Measurements from ENCODE around the gene DENND6B.

The DENND6B gene

DNA sequence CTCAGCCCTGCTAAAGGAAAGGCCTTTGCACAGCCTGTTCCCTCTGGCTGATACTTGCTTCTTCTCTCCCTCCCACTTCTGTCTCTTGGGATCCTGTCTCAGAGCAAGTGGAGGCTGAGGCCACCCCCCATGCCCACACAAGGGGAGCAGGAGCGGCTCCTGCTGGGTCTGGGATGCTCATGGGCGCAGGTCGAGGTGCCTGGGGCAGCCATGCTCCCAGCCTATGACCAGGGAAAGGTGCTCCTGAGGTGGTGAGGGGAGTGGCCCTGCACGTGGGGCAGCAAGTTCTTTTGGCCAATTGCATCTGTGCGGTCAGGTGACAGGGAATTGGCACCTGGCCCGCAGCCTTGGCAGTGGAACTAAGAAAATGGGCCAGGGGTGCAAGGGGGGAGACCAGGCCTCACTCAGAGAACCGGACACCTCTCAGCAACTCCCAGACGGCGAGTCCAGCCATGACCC lies 58.1 kb downstream of the DENND6B start:
- no peak for DNase-seq

DNA sequence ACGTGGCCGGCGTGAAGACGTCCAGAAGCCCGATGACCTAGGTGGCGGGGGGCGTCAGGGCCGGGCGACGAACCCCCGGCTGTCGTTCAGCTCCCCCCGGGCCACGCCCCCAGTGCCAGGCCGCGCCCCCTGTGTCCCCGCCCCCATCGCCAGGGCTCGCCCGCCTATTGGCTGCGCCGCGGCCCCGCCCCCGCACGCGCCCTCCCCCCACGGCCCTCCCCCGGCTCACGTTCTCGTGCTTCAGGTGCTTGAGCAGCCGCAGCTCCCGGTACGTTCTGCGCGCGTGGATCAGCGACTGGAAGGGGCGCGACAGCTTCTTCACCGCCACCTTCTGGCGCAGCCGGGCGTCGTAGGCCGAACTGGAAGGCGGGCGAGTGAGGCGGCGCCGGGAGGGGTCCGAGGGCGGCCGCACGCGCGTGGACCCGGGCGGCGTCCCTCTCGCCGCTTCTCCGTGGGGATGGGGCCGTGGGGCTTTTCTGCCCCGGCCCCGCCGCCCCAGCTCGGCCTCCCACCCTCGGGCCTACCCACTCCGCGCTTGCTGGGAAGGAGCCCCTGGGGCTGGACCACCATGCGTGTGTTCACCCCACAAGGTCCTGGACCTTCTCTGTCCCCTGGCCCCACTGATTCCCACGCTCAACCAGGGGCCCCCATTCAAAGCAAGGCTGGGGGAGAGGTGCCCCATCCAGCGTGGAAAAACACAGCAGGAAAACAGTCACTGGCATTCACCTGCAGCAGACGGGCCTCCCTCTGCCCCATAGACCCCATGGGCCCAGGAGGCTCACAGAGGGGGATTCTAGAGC lies 59.0 kb downstream of the DENND6B start:
- no peak for DNase-seq

DNA sequence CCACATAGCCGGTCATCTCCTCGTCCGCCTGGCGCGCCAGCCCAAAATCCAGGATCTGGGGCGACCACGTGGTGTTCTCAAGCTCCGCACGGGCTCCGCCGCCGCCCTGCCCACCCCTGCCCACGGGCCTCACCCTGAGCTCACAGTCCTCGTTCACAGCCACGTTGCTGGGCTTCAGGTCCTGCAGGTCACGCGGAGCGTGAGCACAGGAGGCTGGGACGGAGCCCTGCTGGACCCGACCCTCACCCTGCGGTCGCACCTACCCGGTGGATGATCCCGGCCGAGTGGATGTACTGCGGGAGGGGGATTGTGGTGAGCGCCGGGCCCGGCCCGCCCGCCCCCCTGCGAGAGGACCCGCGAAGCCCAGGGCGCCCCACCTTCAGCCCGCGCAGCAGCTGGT lies 59.8 kb downstream of the DENND6B start:
- DNase-seq, result no peak

DNA sequence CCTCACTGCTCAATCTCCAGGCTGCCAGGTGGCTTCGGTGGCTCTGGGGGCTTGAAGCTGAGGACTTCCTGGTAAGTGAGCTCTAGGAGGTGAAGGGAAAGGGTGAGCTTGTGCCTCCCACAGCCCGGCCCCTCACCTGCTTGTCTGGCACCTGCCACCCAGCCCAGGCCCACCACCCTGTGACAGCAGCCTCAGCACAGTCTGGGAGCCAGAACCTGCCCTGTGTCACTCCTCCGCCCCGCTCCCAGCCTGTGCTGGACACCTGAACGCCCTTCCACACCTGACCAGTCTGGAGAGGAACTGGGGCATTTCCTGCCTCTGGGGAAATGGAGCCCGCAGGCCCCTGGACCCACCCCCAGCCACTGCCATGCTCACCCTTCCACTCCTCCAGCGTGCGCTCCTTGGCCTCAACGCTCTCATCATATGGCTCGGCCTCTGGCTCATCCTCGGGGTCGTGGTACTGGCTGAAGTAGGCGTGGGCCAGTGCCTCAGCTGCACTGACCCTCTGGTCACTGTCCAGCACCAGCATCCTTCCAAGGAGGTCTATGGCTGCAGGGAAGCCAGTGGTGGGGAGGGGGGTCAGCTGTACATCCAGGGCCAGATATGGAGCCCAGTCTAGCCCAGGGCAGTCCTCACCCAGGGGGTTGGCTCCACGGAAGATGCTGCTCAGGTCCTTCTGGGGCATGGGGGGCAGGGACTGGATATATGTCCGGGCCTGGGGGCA lies 61.7 kb downstream of the DENND6B start:
- no peak for DNase-seq

DNA sequence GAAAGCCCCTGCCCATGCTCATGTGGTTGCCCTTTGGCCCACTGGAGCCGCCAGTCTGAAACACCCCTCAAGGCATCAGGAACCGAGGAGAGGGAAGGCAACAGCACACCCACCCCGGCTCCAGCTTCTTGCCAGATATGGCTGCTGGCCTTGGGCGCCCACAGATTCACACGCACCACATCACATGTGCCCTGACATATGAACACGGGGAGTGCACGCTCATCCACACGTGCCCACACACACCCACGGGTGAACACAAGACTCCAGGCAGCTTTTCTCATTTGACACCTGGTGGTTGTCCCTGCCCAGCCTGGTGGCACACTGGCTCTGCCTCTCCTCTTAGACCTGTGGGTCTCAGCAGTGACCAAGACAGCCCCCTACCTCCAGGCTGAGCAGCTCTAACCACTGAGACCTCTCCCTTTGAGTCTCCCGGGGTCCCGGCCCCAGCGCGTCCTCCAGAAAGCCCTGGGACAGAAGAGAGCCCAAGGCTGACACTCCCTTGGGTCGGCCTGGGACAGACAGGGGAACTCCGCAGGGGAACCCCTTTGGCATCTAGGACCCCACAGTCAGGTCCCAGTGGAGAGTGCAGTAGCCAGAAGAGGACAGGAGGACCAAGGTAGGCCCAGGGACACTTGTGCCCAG lies 62.6 kb downstream of the DENND6B start:
- no peak for DNase-seq

DNA sequence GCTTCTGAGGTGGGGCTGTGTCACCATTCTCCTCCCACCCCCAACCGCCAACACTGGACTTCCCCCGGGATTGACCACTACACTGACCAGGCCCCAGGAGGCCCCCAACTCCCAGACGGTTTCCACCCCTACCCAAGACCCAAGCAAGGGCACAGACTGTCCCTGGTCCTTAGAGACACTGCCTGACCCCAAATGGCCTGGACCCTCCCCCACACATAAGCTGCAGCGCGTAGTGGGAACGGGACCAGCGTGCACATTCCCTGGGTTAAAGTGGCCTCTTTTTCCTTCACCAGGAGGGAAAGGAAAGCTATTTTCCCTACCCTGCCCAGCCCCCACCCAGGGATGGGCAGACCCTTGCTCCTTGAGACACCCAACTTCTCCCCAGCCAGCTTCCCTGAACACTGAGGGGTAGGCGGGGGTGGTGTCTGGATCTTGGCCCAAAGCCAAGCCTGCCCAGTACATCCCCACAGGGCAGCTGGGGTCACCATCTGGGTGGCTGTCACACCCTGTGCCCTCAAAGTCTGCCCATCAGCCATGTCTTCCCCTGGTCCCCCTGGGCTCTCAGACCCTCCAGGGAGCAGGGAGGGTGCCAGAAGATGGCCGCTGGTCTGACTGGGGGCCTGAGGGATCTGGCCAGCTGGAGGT lies 63.7 kb downstream of the DENND6B start:
- DNase-seq, result no peak

DNA sequence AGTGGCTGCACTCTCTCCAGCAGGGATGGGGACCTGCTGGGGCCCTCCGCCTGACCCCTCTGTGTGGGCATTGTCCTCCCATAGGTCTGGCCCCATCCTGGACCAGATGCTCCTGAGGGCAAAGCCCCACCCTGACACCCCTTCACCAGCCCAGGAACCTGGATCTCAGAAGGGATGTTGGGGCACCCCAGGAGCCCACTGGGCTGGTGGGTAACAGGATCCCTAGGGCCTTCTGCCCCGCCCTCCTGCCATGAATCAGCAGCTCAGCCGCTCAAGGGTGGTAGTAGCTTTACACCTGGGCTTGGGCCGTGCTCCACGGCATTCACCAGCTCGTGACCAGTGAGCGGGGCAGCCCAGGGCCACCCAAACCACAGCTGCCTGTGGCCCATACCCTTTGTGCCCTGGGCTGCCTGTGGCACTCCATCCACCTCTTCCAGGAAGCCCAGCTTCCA lies 64.3 kb downstream of the DENND6B start:
- DNase-seq, result no peak

DNA sequence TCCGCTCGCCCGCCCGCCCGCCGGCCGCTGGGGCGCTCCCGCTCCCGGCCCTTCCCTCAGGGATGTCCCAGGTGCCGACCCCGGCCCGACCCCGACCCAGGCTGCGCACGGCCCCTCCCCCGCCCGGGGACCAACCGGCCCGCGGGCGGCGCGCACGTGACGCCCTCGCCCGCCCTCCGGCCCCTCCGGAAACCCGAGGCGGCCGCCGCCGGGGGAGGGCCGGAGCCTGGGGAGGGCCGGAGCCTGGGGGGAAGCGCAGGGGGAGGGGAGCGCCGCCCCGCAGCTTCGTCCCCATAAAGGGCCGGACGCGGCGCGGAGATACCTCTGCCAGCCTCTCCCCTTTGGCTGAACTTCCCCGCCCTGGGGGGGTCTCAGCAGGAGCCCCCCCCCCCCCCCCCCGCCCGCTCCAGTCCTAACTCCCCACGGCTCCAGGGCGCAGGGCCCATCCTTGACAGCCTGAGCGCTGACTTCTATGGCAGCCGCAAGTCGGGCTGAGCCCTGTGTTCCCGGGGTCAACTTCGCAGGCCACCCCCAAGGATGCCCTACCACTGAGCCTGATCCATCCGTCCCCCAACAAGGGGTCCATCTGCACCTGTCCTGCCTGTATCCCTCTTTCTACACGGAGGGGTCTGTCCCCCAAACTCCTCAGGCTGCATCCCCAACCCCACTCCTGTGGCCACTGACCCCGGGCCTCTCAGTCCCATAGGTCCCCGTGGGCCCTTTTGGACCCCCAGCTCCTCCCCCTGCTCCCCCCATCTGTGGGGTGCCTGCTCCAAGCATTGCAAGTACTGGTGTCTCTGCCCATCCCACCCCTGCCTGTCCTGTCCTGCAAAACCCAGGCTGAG lies 65.0 kb downstream of the DENND6B start, which contains the start of gene MAPK12:
Gene MAPK12 (minus strand): TSS at position 69 of the 845 bp plus-strand sequence. CDS start 174 bp downstream, outside the sequence.
- DNase-seq, result no peak

DNA sequence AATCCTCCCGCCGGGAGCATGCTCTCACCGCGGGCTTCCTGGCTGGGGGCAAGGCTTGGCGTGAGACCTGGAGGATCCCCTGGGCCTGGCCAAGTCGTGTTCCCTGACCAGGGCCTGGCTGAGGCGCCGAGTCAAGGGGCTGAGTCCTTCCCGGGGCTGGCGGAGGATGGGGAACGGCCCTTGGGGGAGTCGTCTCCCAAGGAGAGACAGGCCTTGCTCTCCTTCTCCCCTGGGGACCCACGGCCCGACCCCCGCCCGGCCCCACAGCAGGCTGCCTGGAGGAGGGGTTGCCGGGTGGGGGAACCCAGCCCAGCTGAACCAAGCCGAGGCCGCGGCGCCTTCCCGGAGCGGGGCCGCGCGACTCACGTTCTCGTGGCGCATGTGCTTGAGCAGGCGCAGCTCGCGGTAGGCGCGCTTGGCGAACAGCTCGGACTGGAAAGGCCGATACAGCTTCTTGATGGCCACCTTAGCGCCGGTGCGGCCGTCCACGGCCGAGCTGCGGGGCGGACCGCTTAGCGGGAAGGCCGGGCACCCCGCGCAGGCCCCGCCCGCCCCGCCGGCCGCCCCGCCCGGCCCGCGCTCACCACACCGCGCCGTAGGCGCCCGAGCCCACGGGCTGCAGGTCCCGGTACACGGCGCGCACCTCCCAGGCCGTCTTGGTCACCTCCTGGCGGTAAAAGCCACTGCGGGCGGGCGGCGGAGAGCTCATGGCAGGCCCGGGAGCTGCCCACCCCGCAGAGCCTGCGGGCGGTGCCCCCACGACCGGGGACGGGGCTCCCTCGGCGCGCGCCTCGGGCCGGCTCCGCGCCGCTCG lies 65.8 kb downstream of the DENND6B start:
- DNase-seq, result no peak

DNA sequence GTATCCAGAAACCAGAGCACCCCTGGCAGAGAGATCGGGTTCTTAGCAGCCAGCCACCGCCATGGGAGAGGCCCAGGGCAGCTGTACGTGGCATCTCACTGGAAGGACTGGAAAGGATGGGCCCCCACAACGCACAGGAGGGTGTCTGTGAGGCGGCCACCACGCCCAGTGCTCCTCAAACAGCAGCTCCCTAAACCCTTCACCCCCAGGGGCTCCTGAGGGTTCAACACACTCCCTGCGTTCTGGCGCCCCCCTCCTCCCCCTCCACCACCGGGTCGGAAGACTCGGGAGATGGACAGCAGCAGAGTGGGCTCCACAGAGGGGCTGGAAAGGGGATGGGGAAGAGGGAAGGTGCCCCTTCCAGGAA lies 66.4 kb downstream of the DENND6B start:
- no peak for DNase-seq

DNA sequence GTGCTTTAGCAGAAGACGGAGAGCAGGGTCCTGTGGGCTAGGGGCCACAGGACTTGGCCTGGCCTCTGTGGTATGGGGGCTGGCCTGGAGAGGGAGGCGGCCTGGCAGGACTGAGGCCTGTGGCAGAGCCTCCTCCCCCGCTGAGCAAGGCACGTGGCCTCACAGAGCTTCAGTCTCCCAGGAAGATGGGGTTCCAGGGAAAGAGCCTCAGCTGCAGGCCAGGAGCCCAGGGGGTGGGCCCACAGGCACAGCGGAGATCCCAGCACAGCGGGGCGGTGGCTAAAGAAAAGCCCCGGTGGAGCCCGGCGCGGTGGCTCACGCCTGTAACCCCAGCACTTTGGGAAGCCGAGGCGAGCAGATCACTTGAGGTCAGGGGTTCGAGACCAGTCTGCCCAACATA lies 67.5 kb downstream of the DENND6B start:
- no peak for DNase-seq

All from NCI-H2029 treated with DMSO at 0.1 percent for 48 hours (cell line).